ENCODE measurements around the gene GRK5.

The GRK5 gene

GRCh38 chr10:119283387-119283786, 76.0 kb downstream of the GRK5 start:
- Histone ChIP-seq H3K36me3 (ENCODE audit: insufficient read depth, low read length) (no peaks in the 10 kb centered on the region), H3K4me3 (ENCODE audit: low read depth in 1 of 2, low read length in 2 of 2) (no peak overlapping the region), H3K79me2 (ENCODE audit: insufficient read depth, low read length) (peaks cover 10% of the 10 kb centered on the region; the same call in 1 of the 2 replicates), H2AFZ (ENCODE audit: low read depth, low read length) (no peak overlapping the region), H3K4me2 (ENCODE audit: insufficient read depth, low read length) (no peak overlapping the region), H3K9me3 (ENCODE audit: insufficient read depth, low read length, severe bottlenecking) (no peaks in the 10 kb centered on the region), H3K27ac (ENCODE audit: low read length) (no peak overlapping the region; the same call in 1 of the 2 replicates), H3K27me3 (ENCODE audit: insufficient read depth, low read length, poor library complexity) (no peaks in the 10 kb centered on the region), H4K20me1 (ENCODE audit: insufficient read depth, low read length) (peaks cover 30% of the 10 kb centered on the region), H3K9ac (ENCODE audit: low read depth, low read length) (no peak overlapping the region), H3K4me1 (ENCODE audit: insufficient read depth, low read length) (peaks cover 27% of the 10 kb centered on the region)
- TF ChIP-seq, protein P1, sequence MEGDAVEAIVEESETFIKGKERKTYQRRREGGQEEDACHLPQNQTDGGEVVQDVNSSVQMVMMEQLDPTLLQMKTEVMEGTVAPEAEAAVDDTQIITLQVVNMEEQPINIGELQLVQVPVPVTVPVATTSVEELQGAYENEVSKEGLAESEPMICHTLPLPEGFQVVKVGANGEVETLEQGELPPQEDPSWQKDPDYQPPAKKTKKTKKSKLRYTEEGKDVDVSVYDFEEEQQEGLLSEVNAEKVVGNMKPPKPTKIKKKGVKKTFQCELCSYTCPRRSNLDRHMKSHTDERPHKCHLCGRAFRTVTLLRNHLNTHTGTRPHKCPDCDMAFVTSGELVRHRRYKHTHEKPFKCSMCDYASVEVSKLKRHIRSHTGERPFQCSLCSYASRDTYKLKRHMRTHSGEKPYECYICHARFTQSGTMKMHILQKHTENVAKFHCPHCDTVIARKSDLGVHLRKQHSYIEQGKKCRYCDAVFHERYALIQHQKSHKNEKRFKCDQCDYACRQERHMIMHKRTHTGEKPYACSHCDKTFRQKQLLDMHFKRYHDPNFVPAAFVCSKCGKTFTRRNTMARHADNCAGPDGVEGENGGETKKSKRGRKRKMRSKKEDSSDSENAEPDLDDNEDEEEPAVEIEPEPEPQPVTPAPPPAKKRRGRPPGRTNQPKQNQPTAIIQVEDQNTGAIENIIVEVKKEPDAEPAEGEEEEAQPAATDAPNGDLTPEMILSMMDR (IDR thresholded peaks at IDR 0.05; ENCODE audit: borderline replicate concordance, extremely low read depth, low read length, poor library complexity, severe bottlenecking), result no peak
- no peak for TF ChIP-seq EZH2 (IDR thresholded peaks at IDR 0.05; ENCODE audit: borderline replicate concordance, low read depth, low read length, severe bottlenecking)
- ATAC-seq (ENCODE audit: insufficient read depth, low read depth) (no peak), DNase-seq (no peak)

- Histone ChIP-seq H3K27ac (ENCODE audit: low read length) (no peak overlapping the region; the same call in 1 of the 2 replicates), H3K4me2 (ENCODE audit: insufficient read depth, low read length) (no peak overlapping the region), H2AFZ (ENCODE audit: low read depth, low read length) (no peak overlapping the region), H3K9me3 (ENCODE audit: insufficient read depth, low read length, severe bottlenecking) (no peaks in the 10 kb centered on the region), H3K9ac (ENCODE audit: low read depth, low read length) (no peak overlapping the region), H3K79me2 (ENCODE audit: insufficient read depth, low read length) (peaks cover 10% of the 10 kb centered on the region; the same call in 1 of the 2 replicates), H3K4me3 (ENCODE audit: low read depth in 1 of 2, low read length in 2 of 2) (no peak overlapping the region), H3K4me1 (ENCODE audit: insufficient read depth, low read length) (peaks cover 27% of the 10 kb centered on the region), H3K27me3 (ENCODE audit: insufficient read depth, low read length, poor library complexity) (no peaks in the 10 kb centered on the region), H3K36me3 (ENCODE audit: insufficient read depth, low read length) (no peaks in the 10 kb centered on the region), H4K20me1 (ENCODE audit: insufficient read depth, low read length) (peaks cover 33% of the 10 kb centered on the region)
- TF ChIP-seq EZH2 (IDR thresholded peaks at IDR 0.05; ENCODE audit: borderline replicate concordance, low read depth, low read length, severe bottlenecking), result no peak
- TF ChIP-seq, protein P1 (IDR thresholded peaks at IDR 0.05; ENCODE audit: borderline replicate concordance, extremely low read depth, low read length, poor library complexity, severe bottlenecking), result no peak
- ATAC-seq (ENCODE audit: insufficient read depth, low read depth) (peak; percentile 36), DNase-seq (peak; percentile 28)
Observed at GRCh38 chr10:119283818-119284217, 76.4 kb downstream of the GRK5 start.

- no peak for TF ChIP-seq EZH2 (IDR thresholded peaks at IDR 0.05; ENCODE audit: borderline replicate concordance, low read depth, low read length, severe bottlenecking)
- TF ChIP-seq, protein P1 (IDR thresholded peaks at IDR 0.05; ENCODE audit: borderline replicate concordance, extremely low read depth, low read length, poor library complexity, severe bottlenecking), result no peak
- no peaks in the 10 kb centered on the region for H3K9me3 ChIP-seq (ENCODE audit: insufficient read depth, low read length, severe bottlenecking)
- no peak overlapping the region for H2AFZ ChIP-seq (ENCODE audit: low read depth, low read length)
- peaks cover 36% of the 10 kb centered on the region for H4K20me1 ChIP-seq (ENCODE audit: insufficient read depth, low read length)
- no peak overlapping the region for H3K4me3 ChIP-seq (ENCODE audit: low read depth in 1 of 2, low read length in 2 of 2)
- H3K9ac ChIP-seq (ENCODE audit: low read depth, low read length), result no peak overlapping the region
- H3K27me3 ChIP-seq (ENCODE audit: insufficient read depth, low read length, poor library complexity), result no peaks in the 10 kb centered on the region
- H3K79me2 ChIP-seq (ENCODE audit: insufficient read depth, low read length), result peaks cover 9% of the 10 kb centered on the region; the same call in 1 of the 2 replicates
- H3K27ac ChIP-seq (ENCODE audit: low read length), result peak overlapping the region; percentile 33; the same call in 1 of the 2 replicates
- DNase-seq, result no peak
- peaks cover 27% of the 10 kb centered on the region for H3K4me1 ChIP-seq (ENCODE audit: insufficient read depth, low read length)
- ATAC-seq (ENCODE audit: insufficient read depth, low read depth), result no peak; the same call in 1 of the 3 replicates
- H3K4me2 ChIP-seq (ENCODE audit: insufficient read depth, low read length), result no peak overlapping the region
- H3K36me3 ChIP-seq (ENCODE audit: insufficient read depth, low read length), result no peaks in the 10 kb centered on the region
Observed at GRCh38 chr10:119284679-119285096, 77.3 kb downstream of the GRK5 start.
